Uterus (tissue), 2 donors: ENCODE results near the gene ATL3.

Experiments used
- POLR2A ChIP-seq, 2 donors: fragments of 450-650 bp; IDR thresholded peaks; one replicate each; pipeline ENCODE4 v1.6.1; 2016; ENCODE audit warnings: antibody characterized with exemption in 2 of 2, mild to moderate bottlenecking in 1 of 2, moderate library complexity in 1 of 2
- TF ChIP-seq, protein P1 (sequence below), 4 experiments: fragments of 200-600 bp in 2 of 4; fragments of 450-650 bp in 2 of 4; sonication (generic) in 2 of 4; IDR thresholded peaks; one replicate each; pipeline ENCODE4 v1.5.1; 2016 to 2019; ENCODE audit warnings: antibody characterized with exemption in 4 of 4, mild to moderate bottlenecking in 2 of 4, moderate library complexity in 1 of 4

GRCh38 chr11:63708764-63709163 lies 37.6 kb upstream of the ATL3 start:
- TF ChIP-seq, protein P1, sequence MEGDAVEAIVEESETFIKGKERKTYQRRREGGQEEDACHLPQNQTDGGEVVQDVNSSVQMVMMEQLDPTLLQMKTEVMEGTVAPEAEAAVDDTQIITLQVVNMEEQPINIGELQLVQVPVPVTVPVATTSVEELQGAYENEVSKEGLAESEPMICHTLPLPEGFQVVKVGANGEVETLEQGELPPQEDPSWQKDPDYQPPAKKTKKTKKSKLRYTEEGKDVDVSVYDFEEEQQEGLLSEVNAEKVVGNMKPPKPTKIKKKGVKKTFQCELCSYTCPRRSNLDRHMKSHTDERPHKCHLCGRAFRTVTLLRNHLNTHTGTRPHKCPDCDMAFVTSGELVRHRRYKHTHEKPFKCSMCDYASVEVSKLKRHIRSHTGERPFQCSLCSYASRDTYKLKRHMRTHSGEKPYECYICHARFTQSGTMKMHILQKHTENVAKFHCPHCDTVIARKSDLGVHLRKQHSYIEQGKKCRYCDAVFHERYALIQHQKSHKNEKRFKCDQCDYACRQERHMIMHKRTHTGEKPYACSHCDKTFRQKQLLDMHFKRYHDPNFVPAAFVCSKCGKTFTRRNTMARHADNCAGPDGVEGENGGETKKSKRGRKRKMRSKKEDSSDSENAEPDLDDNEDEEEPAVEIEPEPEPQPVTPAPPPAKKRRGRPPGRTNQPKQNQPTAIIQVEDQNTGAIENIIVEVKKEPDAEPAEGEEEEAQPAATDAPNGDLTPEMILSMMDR (IDR thresholded peaks at IDR 0.05) = no peak
- TF ChIP-seq POLR2A (IDR thresholded peaks at IDR 0.05) = no peak
